Skin of body (tissue), 2 donors: ENCODE measurements around the gene PADI1. TPM values are rescaled to one million over a fixed set of nuclear protein-coding genes. Genes with fewer than 3 reads are reported as not detected.

Source experiments
- DNase-seq: peaks from one replicate; lab custom pipeline; 2025; lab: John Stamatoyannopoulos, UW
- total RNA-seq: library from RNA; depleted of rRNA; stranded (reverse); fragments of >200 nt; gene quantifications from one replicate; pipeline ENCODE4 v1.2.3, GENCODE V29; 2014

PADI1 gene
- total RNA-seq, 1 donor from 2014 or later: 11.7 TPM

DNA sequence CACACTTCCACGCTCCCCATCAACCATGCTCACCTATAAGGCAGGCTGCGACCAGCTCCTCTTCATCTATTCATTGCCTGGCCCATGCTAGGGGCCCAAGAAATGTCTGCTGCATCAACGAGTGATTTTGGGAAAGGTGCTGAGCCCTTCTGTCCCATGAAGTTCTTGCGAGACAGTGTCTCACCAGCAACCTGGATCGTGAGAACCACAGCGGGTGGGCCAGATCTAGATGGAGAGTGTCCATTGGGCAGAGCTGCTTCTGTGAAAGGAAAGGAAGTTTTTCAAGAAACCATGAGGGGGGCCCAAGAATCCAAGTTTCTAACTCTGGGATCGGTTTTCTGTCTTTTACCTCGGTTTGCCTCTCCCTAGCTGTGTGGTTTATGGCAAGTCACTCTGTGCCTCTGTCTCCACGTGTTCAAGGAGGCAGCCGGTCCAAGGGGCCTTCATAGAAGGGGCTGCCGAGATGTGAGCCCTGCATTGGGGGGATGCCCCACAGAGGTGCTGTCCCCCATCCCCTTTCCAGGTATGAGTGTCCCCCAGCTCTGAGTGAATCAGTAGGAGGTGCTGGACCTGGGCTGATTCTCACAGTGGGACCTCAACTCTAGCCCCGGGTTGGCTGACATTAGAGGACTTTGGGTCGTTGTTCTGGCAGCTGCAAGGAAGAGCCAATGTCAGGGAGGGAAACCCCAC, 8.3 kb upstream of the PADI1 start:
- no peak for DNase-seq

DNA sequence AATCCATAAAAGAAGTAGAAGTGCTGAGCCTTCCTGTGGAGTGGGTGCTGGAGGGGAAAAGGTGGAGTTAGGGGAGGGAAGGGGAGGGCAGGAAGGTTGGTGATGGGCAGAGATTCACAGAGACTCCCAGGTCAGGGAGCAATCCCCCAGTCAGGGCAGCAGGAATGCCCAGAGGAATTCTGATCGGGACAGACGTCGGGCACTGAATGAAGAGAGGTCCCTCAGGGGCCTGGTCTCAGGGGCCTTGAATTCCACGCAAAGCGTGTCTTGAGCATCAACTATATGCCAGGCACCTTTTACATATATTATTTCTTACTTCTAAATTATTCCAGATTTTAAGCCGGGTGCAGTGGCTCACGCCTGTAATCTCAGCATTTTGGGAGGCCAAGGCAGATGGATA, 7.2 kb upstream of the PADI1 start:
- DNase-seq: no peak

DNA sequence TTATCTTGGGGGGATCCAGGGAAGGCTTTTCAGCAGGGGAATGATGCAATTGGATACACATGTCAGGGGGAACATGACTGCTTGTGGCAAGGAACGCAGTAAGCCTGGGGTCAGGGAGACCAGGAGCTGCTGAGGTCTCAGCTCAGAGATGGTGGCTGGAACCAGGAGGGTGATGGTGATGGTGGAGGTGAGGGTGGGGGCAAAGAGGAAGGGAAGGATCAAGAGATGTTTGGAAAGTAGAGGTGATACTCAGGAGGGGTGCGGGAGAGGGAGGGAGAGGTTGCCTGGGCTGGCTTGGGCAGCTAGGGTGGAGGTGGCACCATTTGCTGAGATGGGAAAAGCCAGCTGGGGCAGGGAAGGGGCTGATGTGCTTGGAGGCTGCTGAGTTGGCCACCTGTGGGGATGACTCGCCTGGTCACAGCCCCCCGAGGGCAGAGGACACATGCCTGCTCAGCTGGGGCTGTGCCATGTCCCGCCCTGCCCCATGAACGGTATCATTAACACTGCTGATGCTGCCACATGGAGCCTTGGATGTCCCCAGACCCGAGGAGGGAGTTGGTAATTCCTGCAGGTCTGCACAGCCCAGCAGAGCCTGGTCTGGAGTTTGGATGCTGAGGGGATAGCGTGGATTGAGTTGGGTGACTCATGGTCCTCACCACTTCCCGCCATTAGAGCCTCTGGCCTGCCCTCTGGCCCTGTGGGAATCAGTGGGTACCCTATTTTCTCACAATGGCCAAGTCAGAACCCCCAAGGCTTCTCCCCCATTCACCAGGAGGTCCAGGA, 6.3 kb upstream of the PADI1 start:
- DNase-seq: no peak

DNA sequence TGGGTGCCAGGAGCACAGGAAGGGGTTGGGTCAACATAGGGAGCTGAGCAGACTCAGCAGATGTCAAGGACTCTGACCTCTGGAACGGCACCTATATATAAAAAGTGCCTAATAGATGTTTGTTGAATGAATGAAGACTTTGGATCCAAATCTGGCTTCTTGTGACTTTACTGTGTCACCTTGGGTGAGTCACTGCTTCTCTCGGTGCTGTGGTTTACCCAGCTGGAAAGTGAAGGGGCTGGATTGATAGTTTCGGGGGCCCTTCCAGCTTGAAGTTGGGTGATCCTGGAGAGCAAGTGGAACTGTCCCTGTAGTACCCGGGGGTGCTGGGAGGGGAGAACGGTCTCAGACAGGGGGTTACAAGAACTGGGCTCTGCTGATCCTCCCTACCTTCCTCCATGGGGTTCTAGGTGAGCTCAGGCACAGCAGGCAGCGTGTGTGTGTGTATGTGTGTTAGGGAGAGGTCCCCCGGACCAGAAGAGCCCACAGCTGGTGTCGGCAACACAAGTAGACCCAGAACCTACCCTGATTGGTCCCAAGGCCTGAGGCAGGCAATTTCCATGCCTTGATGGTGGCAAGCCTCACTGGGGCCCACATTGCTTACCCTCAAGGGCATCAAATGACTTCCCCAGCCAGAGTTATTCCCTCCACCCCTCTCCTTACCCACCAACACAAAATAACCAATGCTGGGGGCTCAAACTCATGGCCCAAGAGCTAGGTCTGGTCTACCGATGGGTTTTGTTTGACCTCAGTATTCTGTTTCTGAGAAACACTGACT, 5.5 kb upstream of the PADI1 start:
- no peak for DNase-seq

DNA sequence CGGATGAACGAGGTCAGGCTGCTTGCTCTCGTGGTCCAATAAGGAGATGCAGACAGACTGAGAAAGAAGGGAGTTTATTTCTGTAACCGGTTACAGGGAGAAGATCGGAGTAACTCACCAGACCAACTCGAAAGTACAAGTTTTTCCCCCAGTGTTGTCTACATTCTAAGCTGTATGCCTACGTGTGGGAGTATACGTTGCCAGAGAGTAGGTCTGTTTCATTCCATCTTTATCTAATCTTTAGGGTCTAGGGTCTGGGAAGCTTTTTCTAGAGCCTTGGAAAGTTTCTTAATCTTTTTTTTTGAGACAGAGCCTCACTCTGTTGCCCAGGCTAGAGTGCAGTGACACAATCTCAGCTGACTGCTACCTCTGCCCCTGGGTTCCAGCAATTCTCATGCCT, 4.7 kb upstream of the PADI1 start:
- DNase-seq: no peak

DNA sequence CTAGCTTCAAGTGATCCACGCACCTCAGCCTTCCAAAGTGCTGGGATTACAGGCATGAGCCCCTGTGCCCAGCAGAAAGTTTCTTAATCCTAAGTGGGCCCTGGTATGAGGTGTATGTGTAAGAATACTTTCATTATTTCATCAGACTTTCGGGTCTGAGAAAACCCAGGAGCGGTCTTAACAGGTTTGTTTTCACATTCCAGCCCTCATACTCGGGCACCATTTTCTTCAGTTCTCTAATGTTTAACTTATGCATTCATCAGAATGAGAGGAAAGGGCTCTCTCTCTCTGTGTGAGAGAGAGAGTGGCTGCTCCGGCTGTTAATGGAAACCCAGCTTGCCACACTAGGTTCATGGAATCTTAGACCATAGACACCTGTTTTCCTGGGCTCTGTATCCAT, 4.2 kb upstream of the PADI1 start:
- DNase-seq: no peak

DNA sequence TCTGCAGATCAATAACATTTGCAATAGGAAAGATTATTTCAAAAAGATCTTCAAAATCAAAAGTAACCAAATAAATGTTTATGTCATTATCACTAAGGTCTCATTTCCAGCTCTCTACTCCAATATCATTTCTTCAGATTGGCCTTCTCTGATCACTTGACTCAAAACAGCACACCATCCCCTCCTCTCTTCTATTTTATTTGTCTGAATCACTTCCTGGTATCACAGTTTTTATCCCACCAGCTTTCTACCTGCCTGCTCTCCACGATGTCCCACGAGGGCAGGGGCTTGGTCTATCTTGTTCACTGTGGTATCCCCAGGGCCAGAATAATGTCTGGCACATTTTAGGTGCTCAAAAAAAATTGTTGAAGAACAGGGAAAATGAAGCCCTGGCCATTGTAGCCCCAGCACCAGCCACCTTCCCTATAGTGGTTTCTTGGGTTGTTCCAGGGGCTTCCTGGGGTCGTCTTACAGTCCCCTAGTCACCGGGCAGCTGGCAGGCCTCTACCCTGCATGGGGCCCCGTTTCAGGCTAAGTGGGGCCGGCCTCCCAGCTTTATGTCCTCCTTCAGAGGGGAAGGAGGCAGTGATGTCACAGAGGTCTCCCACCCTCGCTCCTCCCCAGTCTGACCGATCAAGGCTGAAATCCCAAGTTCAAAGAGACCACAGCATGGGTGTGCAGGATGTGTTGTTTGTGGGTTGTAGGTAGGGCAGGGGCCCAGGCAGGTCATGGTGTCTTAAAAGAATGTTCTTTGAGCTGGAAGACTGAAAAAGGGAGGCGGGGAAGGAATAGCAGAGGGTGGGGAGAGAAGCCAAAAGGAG, 3.5 kb upstream of the PADI1 start:
- no peak for DNase-seq

DNA sequence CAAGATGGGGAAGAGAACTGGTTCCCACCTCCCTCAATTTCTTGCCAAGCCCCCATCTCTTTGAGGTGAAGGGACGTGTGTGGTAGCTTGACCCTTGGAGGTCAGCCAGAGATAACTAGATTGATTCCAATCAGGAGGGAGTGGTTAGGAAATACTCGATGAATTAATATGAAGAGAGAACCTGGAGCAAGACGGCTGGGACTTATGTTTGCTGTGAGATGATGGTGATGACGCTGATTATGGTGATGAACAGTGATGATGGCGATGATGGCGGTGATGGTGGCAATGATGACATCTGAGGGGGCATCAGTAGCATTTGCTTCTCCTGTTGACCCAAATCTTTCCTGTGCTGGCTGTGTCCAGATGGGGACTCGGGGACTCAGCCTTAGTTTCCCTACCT, 724 bp downstream of the PADI1 start:
- DNase-seq: no peak

DNA sequence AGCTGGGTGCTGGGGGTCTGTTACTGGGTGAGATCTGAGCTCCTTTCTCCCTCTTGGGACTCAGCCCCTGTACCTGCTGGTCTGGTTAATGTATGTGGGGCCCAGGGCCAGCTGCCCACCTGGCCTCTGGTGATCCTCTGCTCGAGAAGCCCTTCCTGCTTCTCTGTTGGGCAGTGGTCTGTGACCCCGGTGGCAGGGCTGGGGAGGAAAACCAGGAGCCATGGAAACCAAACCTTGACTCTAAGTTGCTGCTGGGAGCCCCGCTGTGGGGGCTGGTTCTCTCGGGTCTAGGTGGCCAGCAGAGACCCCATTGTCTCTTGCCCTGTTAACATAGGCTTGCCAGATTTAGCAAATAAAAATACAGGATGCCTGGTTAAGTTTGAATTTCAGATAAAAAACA, 1.3 kb downstream of the PADI1 start:
- no peak for DNase-seq

DNA sequence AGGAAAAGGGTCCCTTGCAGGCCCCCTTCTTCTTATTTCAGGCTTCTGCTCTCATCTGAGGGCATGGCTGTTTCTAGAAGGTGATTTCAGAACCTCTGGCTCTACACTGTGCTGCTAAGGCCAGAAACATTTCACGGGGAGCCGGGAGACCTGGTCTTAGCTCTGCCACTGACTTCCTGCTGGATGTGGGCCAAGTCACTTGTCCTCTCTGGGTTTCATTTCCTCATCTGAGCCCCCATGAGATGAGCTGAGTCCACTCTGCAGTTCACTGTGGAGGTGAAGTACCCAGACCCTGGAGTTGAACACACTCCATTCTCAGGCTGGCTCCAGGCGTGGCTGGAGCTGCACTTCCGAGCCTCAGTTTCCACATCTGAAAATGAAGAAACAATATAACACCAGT, 2.1 kb downstream of the PADI1 start:
- DNase-seq: peak; percentile 2

DNA sequence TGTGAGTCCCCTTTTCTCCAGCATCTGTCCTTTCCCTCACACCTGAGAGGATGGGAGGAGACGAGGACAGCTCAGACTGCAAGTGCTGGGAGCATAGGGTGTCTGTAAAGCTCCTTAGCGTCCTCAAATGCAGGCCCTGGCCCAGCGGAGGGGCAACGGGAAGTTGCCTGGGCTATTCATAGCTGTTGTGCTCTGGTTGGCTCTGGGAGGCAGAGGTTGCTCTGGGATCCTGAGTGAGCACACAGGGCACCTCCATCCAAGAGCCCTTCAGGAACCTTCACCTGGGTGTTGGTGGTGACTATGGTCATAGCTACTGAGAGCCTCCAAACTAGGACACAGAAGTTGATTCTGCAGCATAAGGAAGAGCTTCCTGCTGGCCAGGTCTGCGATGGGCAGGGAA, 2.6 kb downstream of the PADI1 start:
- no peak for DNase-seq

DNA sequence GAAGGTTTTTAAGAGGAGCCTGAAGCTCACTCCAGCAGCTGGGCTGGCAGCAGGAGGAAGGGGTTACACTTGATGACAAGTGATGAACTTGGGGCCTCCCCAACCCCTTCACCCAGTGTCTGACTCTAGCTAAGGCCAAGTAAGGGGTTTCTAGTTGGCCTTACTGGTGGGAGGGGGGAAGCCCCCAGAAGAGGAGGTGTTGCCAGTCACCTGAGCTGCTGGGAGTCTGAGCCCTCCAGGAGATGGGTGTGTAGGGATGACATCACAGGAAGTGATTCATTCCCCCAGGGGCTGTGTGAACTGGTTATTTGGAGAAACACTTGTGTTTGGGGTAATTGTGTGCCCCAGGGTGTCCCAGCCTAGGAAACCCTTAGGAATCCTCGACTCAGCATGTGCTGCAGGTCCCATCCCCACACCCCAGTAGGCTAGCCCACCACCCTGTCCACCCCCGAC, 3.1 kb downstream of the PADI1 start:
- DNase-seq: no peak

DNA sequence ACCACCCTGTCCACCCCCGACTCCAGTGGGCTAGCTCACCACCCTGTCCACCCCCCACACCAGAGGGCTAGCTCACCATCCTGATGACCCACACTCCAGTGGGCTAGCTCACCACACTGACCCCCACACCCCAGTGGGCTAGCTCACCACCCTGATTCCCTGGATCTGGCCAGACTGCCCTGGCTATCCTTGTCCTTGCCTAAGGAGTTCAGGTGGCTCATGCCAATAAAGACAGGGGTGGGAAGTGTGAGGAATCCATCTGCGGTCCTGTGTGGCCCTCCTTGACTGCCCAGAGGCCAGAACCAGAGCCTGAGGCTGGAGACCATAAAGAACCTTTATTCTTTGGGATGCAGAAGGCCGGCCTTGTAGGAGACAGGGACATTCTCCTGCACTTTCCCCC, 3.6 kb downstream of the PADI1 start:
- no peak for DNase-seq

DNA sequence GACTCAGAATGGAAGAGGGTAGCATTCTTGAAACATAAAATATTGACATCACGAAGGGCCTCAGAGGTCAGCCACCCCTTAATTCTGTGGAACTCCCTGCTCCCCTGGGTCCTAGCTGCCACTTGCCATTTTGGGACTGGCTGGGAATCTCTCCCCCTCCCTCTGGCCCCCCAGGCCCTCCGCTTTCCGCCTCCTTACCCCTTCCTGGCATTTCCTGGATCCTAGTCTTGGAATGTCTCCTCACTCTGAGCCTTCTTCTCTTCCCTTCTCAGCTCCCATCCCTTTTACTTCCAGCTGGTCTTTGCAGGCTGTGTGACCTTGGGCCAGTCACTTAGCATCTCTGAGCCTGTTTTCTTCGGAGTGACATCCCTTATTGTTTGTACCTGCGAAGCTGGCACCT, 4.5 kb downstream of the PADI1 start:
- no peak for DNase-seq

DNA sequence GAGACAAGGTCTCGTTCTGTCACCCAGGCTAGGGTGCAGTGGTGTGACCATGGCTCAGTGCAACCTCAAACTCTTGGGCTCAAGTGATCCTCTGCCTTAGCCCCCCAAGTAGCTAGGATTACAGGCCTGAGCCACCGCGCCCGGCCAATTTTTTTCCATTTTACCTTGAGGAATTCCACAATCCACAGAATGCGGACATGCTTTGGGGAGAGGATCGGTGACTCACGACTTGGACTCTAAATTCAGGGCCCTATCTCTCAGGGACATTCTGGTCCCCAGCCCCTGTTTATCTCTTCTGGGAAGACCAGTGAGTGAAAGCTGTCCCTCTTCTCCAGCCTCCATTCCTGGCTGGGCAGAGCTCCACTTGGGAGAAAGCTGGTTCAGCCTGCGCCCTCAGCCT, 5.2 kb downstream of the PADI1 start:
- DNase-seq: no peak

DNA sequence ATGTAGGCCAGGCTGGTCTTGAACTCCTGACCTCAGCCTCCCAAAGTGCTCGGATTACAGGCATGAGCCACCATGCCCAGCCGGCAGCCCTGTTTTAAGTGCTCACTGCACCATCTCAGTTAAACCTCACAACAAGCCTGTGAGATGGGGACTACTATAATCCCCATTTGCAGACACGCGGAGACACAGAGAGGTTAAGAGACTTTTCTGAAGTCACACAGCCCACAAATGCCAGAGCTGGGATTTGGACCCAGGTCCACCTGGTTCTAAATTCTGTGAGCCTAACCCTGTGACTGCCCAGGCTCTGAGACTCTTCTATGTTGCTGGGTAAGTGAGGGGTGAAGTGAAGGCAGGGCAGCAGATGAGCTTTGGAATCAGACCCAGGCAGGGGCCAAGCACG, 6.4 kb downstream of the PADI1 start:
- DNase-seq: no peak

DNA sequence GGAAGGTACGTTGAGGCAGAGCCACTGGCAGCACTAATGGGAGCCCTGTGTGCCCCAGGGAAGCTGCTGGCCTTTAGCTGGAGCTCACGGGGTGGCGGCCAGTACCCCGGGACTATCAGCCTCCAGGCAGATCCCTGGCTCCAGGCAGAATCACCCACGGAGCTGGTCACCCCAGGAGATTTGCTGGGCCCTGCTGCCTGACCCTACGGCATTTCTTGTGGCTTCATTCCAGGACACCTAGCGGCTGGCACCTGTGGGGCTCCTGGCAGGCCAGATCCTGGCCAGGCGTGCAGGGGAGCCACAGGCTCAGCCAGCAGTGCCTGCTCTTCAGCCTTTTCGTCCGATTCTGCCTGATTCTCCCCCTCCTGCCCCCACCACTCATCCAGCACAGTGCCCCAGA, 7.1 kb downstream of the PADI1 start:
- DNase-seq: no peak

DNA sequence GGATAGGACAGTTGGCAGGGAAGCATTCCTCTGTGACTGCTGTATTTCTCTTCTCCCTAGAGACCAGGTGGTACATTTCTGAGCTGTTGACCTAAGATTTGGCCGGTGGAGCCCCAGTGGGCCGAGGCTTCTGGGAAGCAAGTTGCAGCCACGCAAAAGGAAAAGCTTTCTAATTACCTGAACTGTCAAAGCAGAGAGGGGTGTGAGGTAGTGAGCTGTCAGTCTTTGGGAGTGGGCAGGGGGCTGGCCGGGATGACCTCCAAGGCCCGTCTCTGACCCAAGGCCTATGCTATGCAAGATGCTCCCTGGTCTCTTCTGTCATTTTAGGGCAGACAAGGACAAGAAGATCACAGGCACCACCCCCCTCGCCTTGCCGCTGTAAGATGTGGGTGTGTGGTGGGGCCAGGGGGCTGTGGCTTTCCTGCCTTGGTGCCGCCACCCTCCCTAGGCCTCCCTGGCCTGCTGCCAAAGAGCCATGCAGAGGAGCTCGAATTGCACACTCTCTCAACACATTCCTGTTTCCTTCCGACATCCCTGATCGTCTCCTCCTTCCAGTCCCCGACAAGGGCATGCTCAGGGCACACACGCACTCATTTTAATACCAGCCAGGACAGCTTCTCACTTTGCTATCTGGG, 7.7 kb downstream of the PADI1 start:
- DNase-seq: peak; percentile 38

DNA sequence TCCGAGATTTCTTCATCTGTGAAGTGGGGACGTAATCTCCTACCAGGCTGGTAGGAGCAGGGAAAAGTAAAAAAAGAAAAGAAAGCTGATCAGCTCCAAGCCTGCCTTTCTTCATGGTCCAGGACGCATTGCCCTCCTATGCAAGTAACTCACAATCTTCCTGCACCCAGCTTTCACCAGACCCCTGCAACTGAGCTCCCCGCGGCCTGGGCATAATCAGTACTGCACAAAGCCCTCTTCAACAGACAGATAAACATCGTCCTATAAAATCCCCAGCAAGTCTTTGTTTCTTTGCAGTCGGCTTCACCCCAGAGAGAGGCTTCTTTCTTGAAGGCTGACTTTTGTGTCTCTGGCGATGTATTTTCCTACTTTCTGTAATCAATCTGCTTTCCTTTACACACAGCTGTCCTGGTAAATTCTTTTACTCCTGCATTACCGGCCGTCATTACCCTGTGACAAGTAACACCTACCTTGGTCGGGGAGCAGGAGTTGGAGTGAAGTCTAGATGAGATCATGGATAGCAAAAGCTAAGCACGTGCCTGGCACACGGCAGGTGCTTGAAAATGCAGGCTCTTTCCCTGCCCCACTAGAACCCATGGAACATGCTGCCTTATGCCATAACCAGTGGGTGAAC, 8.3 kb downstream of the PADI1 start:
- DNase-seq: no peak

DNA sequence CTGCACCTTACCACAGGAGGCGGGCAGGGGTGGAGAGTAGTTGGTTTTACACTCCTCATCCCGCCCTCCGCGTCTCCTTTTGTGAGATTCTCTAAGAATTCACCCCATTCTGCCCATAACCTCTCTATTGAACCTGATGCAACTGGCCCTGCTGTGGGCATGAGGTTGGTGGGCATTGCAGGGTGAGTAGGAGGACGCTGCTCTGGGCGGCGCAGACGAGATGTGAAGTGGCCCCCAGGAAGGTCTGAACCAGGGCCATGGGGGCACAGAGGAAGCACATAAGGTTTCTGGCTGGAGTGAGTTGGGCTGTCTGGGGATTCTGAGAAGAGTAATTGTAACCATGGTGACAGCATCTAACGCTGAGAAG, 8.8 kb downstream of the PADI1 start:
- DNase-seq: no peak
